Lower leg skin (tissue), 4 donors: ENCODE results near the gene COPB1. TPM values are rescaled to one million over a fixed set of nuclear protein-coding genes. Genes with fewer than 3 reads are reported as not detected.

Source experiments
- DNase-seq, 2 donors: peaks; one replicate each; pipeline ENCODE4 v3.0.0-alpha.2; 2019; ENCODE audit warnings: low spot score in 2 of 2
- H3K4me3 ChIP-seq: fragments of 200-600 bp; sonication (generic); 2 replicates; pipeline ENCODE4 v1.5.1; 2017; ENCODE audit warnings: mild to moderate bottlenecking, low read depth; ENCODE audit not compliant: poor library complexity, severe bottlenecking
- POLR2A ChIP-seq, 2 donors: fragments of 450-650 bp; IDR thresholded peaks; one replicate each; pipeline ENCODE4 v1.6.1; 2016 to 2017; ENCODE audit warnings: antibody characterized with exemption in 2 of 2, mild to moderate bottlenecking in 1 of 2, moderate library complexity in 1 of 2
- WGBS, 2 donors: methylation state at CpG; one replicate each; pipeline ENCODE4 v1.1.5; 2018; 5-methylcytosine and 5-hydroxymethylcytosine counted together
- intact Hi-C: fragments of 100-400 bp; cut with DNase I; formaldehyde crosslinking; loops from one replicate; pipeline ENCODE4 v1.15.0; 2023; ENCODE audit warnings: low total_unique reads
- total RNA-seq, 4 donors: library from RNA; depleted of rRNA; stranded (reverse); fragments of >200 nt; gene quantifications; one replicate each; pipeline ENCODE4 v1.1.0, GENCODE V29; 2016
- TF ChIP-seq, protein P1 (sequence below), 3 donors: fragments of 450-650 bp; IDR thresholded peaks; one replicate each; pipeline ENCODE4 v1.5.1; 2016; ENCODE audit warnings: antibody characterized with exemption in 3 of 3, mild to moderate bottlenecking in 3 of 3, moderate library complexity in 2 of 3

The COPB1 gene
- total RNA-seq, 4 donors from 2014 or later: 59.8 to 74.8 (median 65.0) TPM

DNA sequence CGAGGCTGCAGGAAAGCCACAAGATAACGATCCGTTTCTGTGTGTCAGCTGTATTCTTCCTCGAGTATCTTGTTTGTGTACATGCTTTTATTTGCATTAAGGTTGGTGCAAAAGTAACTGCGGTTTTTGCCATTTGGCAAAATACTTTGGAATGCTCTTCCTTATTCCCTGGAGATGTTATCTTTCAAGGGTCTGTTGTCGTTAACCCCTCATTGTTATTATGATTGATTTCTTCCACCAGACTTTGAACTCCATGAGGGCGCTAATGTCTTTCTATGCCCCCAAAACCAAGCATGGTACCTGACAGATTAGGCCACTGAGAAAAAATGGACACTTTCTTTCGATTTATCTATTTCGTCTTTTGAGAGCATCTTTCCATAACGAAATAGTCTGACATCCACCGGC is 21.1 kb upstream of the COPB1 start:
- intact Hi-C loops: no loop called here
- DNase-seq: no peak
- WGBS, 2 donors: 10 to 13% methylated on average over 11 of the region's 11 CpGs
- TF ChIP-seq POLR2A (IDR thresholded peaks at IDR 0.05): no peak
- TF ChIP-seq, protein P1, sequence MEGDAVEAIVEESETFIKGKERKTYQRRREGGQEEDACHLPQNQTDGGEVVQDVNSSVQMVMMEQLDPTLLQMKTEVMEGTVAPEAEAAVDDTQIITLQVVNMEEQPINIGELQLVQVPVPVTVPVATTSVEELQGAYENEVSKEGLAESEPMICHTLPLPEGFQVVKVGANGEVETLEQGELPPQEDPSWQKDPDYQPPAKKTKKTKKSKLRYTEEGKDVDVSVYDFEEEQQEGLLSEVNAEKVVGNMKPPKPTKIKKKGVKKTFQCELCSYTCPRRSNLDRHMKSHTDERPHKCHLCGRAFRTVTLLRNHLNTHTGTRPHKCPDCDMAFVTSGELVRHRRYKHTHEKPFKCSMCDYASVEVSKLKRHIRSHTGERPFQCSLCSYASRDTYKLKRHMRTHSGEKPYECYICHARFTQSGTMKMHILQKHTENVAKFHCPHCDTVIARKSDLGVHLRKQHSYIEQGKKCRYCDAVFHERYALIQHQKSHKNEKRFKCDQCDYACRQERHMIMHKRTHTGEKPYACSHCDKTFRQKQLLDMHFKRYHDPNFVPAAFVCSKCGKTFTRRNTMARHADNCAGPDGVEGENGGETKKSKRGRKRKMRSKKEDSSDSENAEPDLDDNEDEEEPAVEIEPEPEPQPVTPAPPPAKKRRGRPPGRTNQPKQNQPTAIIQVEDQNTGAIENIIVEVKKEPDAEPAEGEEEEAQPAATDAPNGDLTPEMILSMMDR (IDR thresholded peaks at IDR 0.05): no peak
- H3K4me3 ChIP-seq: peak overlapping the region; percentile 20

DNA sequence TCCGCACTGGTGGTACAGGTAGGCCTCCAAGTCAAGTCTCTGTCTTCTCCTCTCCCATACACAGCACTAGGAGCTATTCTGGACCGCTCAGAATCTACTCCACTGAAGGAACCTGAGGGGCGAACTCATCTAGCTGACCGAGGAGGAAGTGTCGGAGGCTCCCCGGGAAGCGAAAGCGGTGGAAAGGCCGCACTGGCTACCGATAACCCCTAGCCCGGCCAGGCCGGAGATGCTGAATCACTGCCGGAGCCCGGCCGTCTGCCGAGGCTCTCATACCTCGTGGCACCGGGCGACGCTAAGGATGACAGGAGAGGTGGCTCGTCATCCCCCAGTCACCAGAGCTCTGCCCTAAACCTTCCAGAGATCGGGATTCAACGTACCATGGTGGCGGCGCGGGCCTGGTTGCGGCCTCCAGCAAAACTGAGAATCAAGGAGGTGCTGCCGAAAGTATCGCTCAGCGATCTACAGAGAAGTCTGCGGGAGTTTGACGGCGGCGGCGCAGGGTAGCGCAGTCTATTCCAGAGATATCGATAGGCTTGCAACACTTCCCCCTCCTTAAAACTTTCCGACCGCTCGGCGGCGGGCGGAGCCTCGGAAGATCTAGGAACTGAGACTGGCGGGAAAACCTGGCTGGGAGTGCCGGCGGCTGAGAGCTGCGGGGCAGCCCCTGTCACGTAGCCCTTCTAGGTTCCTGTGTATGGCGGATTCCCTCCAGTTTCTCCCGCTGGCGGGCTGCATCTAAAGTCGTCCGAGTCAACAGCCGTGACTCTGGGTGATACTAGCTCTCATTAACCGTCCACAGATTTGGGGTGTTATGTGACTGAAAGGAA is 20.5 kb upstream of the COPB1 start, which contains the start of gene PSMA1:
PSMA1 (minus strand) TSS at position 470 of the 830 bp plus-strand sequence; CDS start at position 383, 87 bp downstream.
- peak; percentile 95 to 99 for DNase-seq
- no peak for TF ChIP-seq POLR2A (IDR thresholded peaks at IDR 0.05)
- TF ChIP-seq, protein P1 (IDR thresholded peaks at IDR 0.05): peak in 1 of 3 donors; percentile 82
- H3K4me3 ChIP-seq: peak within 1 kb of the TSS; percentile 75
- WGBS, 2 donors: 0 to 1% methylated on average over 52 to 56 of the region's 56 CpGs
- intact Hi-C loops: no loop called here

DNA sequence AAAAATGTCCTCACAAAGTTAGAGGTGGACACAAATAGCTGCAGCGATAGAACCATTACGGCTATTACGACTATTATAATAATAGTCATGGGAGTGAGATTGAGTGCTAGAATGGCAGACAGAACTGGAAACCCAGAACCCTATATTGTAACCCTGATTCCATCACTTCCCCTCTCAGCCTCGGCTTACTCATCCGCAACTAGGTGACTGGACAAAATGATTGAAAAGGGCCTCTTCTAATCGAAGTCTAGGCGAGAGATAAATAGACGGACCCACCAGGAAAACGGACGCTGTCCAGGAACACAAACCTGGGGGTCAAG is 19.9 kb upstream of the COPB1 start:
- no peak for DNase-seq
- peak overlapping the region; percentile 75 for H3K4me3 ChIP-seq
- 1% methylated on average over 10 of the region's 10 CpGs for whole genome bisulfite sequencing, 2 donors
- intact Hi-C loops: no loop called here
- TF ChIP-seq, protein P1 (IDR thresholded peaks at IDR 0.05): no peak
- no peak for TF ChIP-seq POLR2A (IDR thresholded peaks at IDR 0.05)

DNA sequence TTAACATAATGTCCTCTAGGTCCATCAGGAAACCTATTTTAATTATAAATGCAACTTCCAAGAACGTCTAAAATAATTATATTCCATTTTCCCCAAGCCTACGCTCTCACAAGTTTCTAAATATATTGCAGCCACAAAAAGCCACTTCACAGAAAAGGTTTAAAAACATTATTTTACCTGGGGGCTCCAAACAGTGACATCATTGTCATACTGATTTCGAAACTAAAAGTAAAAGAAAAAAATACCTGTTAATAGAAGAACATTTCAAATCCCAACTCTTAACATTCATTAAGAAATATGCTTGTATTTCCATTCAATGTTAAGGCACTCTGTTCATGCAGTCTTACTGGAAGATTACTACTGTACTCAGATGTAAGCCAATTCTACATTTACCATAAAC is 19.2 kb upstream of the COPB1 start:
- peak overlapping the region; percentile 75 for H3K4me3 ChIP-seq
- WGBS, 2 donors: 58 to 60% methylated on average over 3 of the region's 3 CpGs
- intact Hi-C loops: no loop called here
- TF ChIP-seq, protein P1 (IDR thresholded peaks at IDR 0.05): no peak
- no peak for TF ChIP-seq POLR2A (IDR thresholded peaks at IDR 0.05)
- no peak for DNase-seq

DNA sequence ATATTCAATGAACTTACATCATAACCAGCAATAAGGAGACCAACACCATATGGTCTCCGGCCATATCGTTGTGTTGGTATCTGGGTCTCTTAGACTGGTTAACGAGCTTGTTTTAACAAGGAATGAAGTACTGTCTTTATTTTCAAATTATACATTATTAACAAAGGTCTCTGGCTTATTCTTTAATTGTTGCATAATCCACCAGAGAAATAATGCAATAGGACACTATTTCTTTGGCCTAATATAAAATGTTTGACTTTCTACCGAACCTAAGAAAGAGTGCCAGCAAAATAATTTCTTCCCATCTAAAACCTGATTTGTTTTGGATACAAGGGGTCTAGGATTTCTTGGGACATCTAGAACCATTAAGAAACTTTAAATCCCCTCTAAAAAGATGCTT is 14.2 kb upstream of the COPB1 start:
- no peak overlapping the region for H3K4me3 ChIP-seq
- TF ChIP-seq POLR2A (IDR thresholded peaks at IDR 0.05): no peak
- TF ChIP-seq, protein P1 (IDR thresholded peaks at IDR 0.05): no peak
- intact Hi-C loops: no loop called here
- 98% methylated on average over 4 of the region's 4 CpGs for WGBS, 2 donors
- DNase-seq: no peak
